Caco-2 (cell line): ENCODE data around the gene RFX1. TPM values are rescaled to one million over a fixed set of nuclear protein-coding genes. Genes with fewer than 3 reads are reported as not detected.

ENCODE experiments used
- BruUV-seq: library from RNA; stranded (reverse); fragments of 400-500 nt; replicated peaks from 2 replicates; lab custom pipeline; 2021; lab: Mats Ljungman, UMichigan
- CTCF ChIA-PET: fragments of 300-600 bp; sonication (Branson Sonifier 250); formaldehyde crosslinking; loops from one replicate; lab custom pipeline; 2022; ENCODE audit warnings: antibody characterized with exemption; lab: Charles Lee
- POLR2A ChIA-PET: fragments of 300-600 bp; sonication (Branson Sonifier 250); formaldehyde crosslinking; loops from one replicate; lab custom pipeline; 2022; ENCODE audit warnings: antibody characterized with exemption; lab: Charles Lee
- DNase-seq, 2 experiments: peaks; one replicate each; pipeline versions ENCODE4 v3.0.0 to v3.0.0-alpha.2; 2020 to 2022
- H3K27me3 ChIP-seq: replicated peaks from 2 replicates; pipeline ENCODE4 v1.6.0; 2011; ENCODE audit warnings: low read length; ENCODE audit not compliant: control insufficient read depth, insufficient read depth
- H3K36me3 ChIP-seq: 2 replicates; pipeline ENCODE4 v1.5.1; 2011; ENCODE audit warnings: low read length; ENCODE audit not compliant: control insufficient read depth, insufficient read depth
- H3K4me1 ChIP-seq: fragments of 250-450 bp; sonication (Bioruptor Pico); 2 replicates; pipeline ENCODE4 v1.5.1; 2020; ENCODE audit warnings: mild to moderate bottlenecking
- H3K4me3 ChIP-seq: 2 replicates; pipeline ENCODE4 v1.5.1; 2011; ENCODE audit warnings: low read depth, mild to moderate bottlenecking, control low read depth, low read length
- H3K9me3 ChIP-seq: fragments of 250-450 bp; sonication (Bioruptor Pico); 2 replicates; pipeline ENCODE4 v1.5.1; 2020; ENCODE audit warnings: mild to moderate bottlenecking, moderate library complexity
- H3K27ac Mint-ChIP-seq: one replicate; pipeline ENCODE4 v1.8.0; 2022; ENCODE audit warnings: mixed read lengths; ENCODE audit not compliant: unreplicated experiment
- H3K27me3 Mint-ChIP-seq: one replicate; pipeline ENCODE4 v1.8.0; 2022; ENCODE audit warnings: mixed read lengths; ENCODE audit not compliant: insufficient read depth, unreplicated experiment
- H3K36me3 Mint-ChIP-seq: one replicate; pipeline ENCODE4 v1.8.0; 2022; ENCODE audit warnings: mild to moderate bottlenecking, mixed read lengths; ENCODE audit not compliant: insufficient read depth, unreplicated experiment
- H3K4me1 Mint-ChIP-seq: one replicate; pipeline ENCODE4 v1.8.0; 2022; ENCODE audit warnings: low read depth, mixed read lengths; ENCODE audit not compliant: unreplicated experiment
- H3K4me3 Mint-ChIP-seq: one replicate; pipeline ENCODE4 v1.8.0; 2022; ENCODE audit warnings: mild to moderate bottlenecking, moderate library complexity, mixed read lengths; ENCODE audit not compliant: unreplicated experiment
- H3K9me3 Mint-ChIP-seq: one replicate; pipeline ENCODE4 v1.8.0; 2022; ENCODE audit warnings: mixed read lengths; ENCODE audit not compliant: unreplicated experiment
- CTCF ChIP-seq, 2 experiments: fragments of 200-600 bp in 1 of 2; IDR thresholded peaks; 1 replicate in 1 of 2; 2 replicates in 1 of 2; pipeline versions ENCODE4 v1.5.1 to v1.8.0; 2011 to 2022; ENCODE audit warnings: antibody characterized with exemption in 1 of 2, control low read depth in 1 of 2, inconsistent platforms in 1 of 2, low read depth in 1 of 2, low read length in 1 of 2, mild to moderate bottlenecking in 1 of 2, moderate library complexity in 1 of 2; ENCODE audit not compliant: insufficient read depth in 1 of 2, severe bottlenecking in 1 of 2, unreplicated experiment in 1 of 2
- intact Hi-C: fragments of 100-400 bp; cut with micrococcal nuclease; formaldehyde crosslinking; loops from one replicate; pipeline ENCODE4 v1.10.0; 2022; ENCODE audit not compliant: unreplicated experiment
- total RNA-seq: library from RNA; stranded (reverse); gene quantifications from 2 replicates; pipeline ENCODE4 v1.2.3, GENCODE V29; 2022

RFX1 gene
- total RNA-seq, 1 experiment from 2014 or later, result 11.5 TPM

- peaks cover 34% of the 10 kb centered on the region for H3K36me3 Mint-ChIP-seq
- no peak overlapping the region for H3K27ac Mint-ChIP-seq
- no peak for TF ChIP-seq CTCF (IDR thresholded peaks at IDR 0.05; ENCODE audit: insufficient read depth in 1 of 2, low read depth in 1 of 2, low read length in 1 of 2, severe bottlenecking in 1 of 2, unreplicated experiment in 1 of 2)
- POLR2A ChIA-PET, result no interaction called here
- H3K4me3 Mint-ChIP-seq, result no peak overlapping the region
- H3K27me3 Mint-ChIP-seq, result no peaks in the 10 kb centered on the region
- Histone ChIP-seq H3K9me3 (no peaks in the 10 kb centered on the region), H3K27me3 (no peaks in the 10 kb centered on the region), H3K36me3 (0 out of 2 replicates have a peak, but pooled peaks cover 2% of the 10 kb centered on the region), H3K4me1 (no peaks in the 10 kb centered on the region), H3K4me3 (no peak overlapping the region)
- intact Hi-C loops, result no loop called here
- CTCF ChIA-PET, result no interaction called here
- no TSS peak for BruUV-seq
- no peaks in the 10 kb centered on the region for H3K4me1 Mint-ChIP-seq
- no peak for DNase-seq
- H3K9me3 Mint-ChIP-seq, result no peaks in the 10 kb centered on the region
These were observed 39.4 kb downstream of the RFX1 start for GRCh38 chr19:13966684-13967128.

- intact Hi-C loops, result no loop called here
- Mint-ChIP-seq H3K36me3 (peaks cover 38% of the 10 kb centered on the region), H3K4me3 (no peak overlapping the region), H3K27me3 (no peaks in the 10 kb centered on the region), H3K4me1 (no peaks in the 10 kb centered on the region), H3K9me3 (no peaks in the 10 kb centered on the region), H3K27ac (no peak overlapping the region)
- no peak for TF ChIP-seq CTCF (IDR thresholded peaks at IDR 0.05; ENCODE audit: insufficient read depth in 1 of 2, low read depth in 1 of 2, low read length in 1 of 2, severe bottlenecking in 1 of 2, unreplicated experiment in 1 of 2)
- ChIA-PET POLR2A (no interaction called here), CTCF (no interaction called here)
- no peaks in the 10 kb centered on the region for H3K4me1 ChIP-seq
- H3K36me3 ChIP-seq, result 0 out of 2 replicates have a peak, but pooled peaks cover 2% of the 10 kb centered on the region
- BruUV-seq, result no TSS peak
- H3K27me3 ChIP-seq, result no peaks in the 10 kb centered on the region
- H3K4me3 ChIP-seq, result no peak overlapping the region
- H3K9me3 ChIP-seq, result no peaks in the 10 kb centered on the region
- DNase-seq, result no peak
These were observed 40.0 kb downstream of the RFX1 start for GRCh38 chr19:13965926-13966683.

GRCh38 chr19:13965377-13965896, 40.7 kb downstream of the RFX1 start:
- H3K9me3 ChIP-seq, result no peaks in the 10 kb centered on the region
- no peak overlapping the region for H3K27ac Mint-ChIP-seq
- H3K27me3 ChIP-seq, result no peaks in the 10 kb centered on the region
- H3K4me3 Mint-ChIP-seq, result no peak overlapping the region
- H3K36me3 ChIP-seq, result peaks cover 4% of the 10 kb centered on the region
- no peaks in the 10 kb centered on the region for H3K4me1 ChIP-seq
- CTCF ChIA-PET, result no interaction called here
- BruUV-seq, result no TSS peak
- H3K36me3 Mint-ChIP-seq, result peaks cover 38% of the 10 kb centered on the region
- DNase-seq, result no peak
- no peak for TF ChIP-seq CTCF (IDR thresholded peaks at IDR 0.05; ENCODE audit: insufficient read depth in 1 of 2, low read depth in 1 of 2, low read length in 1 of 2, severe bottlenecking in 1 of 2, unreplicated experiment in 1 of 2)
- intact Hi-C loops, result no loop called here
- H3K4me1 Mint-ChIP-seq, result no peaks in the 10 kb centered on the region
- no peaks in the 10 kb centered on the region for H3K27me3 Mint-ChIP-seq
- POLR2A ChIA-PET, result no interaction called here
- H3K4me3 ChIP-seq, result no peak overlapping the region
- no peaks in the 10 kb centered on the region for H3K9me3 Mint-ChIP-seq
